ENCODE data around the gene SLC6A17.

Gene SLC6A17

GRCh38 chr1:110196917-110197765, 46.8 kb downstream of the SLC6A17 start:
- peak; percentile 85 for DNase-seq (ENCODE audit: low spot score)
- TF ChIP-seq CTCF (IDR thresholded peaks at IDR 0.05; ENCODE audit: extremely low read depth, missing control alignments) = peak; percentile 84

- TF ChIP-seq CTCF (IDR thresholded peaks at IDR 0.05; ENCODE audit: extremely low read depth, missing control alignments) = no peak
Measured at GRCh38 chr1:110197905-110198629, 47.8 kb downstream of the SLC6A17 start.

GRCh38 chr1:110198746-110199145, 48.5 kb downstream of the SLC6A17 start:
- TF ChIP-seq CTCF (IDR thresholded peaks at IDR 0.05; ENCODE audit: extremely low read depth, missing control alignments) = no peak

More at GRCh38 chr1:110197905-110198629, 47.8 kb downstream of the SLC6A17 start:
- DNase-seq (ENCODE audit: low spot score) = no peak

GRCh38 chr1:110200190-110200589, 49.9 kb downstream of the SLC6A17 start:
- no peak for TF ChIP-seq CTCF (IDR thresholded peaks at IDR 0.05; ENCODE audit: extremely low read depth, missing control alignments)
- DNase-seq (ENCODE audit: low spot score) = no peak

More at GRCh38 chr1:110198746-110199145, 48.5 kb downstream of the SLC6A17 start:
- DNase-seq (ENCODE audit: low spot score) = no peak

- DNase-seq (ENCODE audit: low spot score) = no peak
- TF ChIP-seq CTCF (IDR thresholded peaks at IDR 0.05; ENCODE audit: extremely low read depth, missing control alignments) = no peak
Measured at GRCh38 chr1:110200666-110201065, 50.4 kb downstream of the SLC6A17 start.

GRCh38 chr1:110201157-110201825, 51.0 kb downstream of the SLC6A17 start:
- DNase-seq (ENCODE audit: low spot score) = no peak
- no peak for TF ChIP-seq CTCF (IDR thresholded peaks at IDR 0.05; ENCODE audit: extremely low read depth, missing control alignments)

Measured in GM20000 (cell line).